Lower lobe of right lung (tissue), 2 donors: Measurements from ENCODE around the gene CEP120. TPM values are rescaled to one million over a fixed set of nuclear protein-coding genes. Genes with fewer than 3 reads are reported as not detected.
"Not testable (repeated sequence)": the region's sequence is repeated elsewhere in the genome, so short reads cannot be mapped to it uniquely, and the experiment has no call there.

Experiments
- ATAC-seq, 2 donors: fragments of 200-7000 bp; cut with Tn5 transposase; one replicate each; pipeline ENCODE4 v1.9.1; 2020 to 2022; ENCODE audit warnings: mild to moderate bottlenecking in 2 of 2, moderate library complexity in 2 of 2
- DNase-seq: peaks from one replicate; pipeline ENCODE4 v3.0.0-alpha.2; 2020
- H3K27ac ChIP-seq: fragments of 200-600 bp; one replicate; pipeline ENCODE4 v1.8.0; 2022
- H3K27me3 ChIP-seq: fragments of 200-600 bp; one replicate; pipeline ENCODE4 v1.8.0; 2022; ENCODE audit warnings: low read depth
- H3K36me3 ChIP-seq: fragments of 200-600 bp; one replicate; pipeline ENCODE4 v1.8.0; 2022; ENCODE audit warnings: mild to moderate bottlenecking
- H3K4me1 ChIP-seq: fragments of 200-600 bp; one replicate; pipeline ENCODE4 v1.8.0; 2022
- H3K4me3 ChIP-seq: fragments of 200-600 bp; one replicate; pipeline ENCODE4 v1.8.0; 2022; ENCODE audit warnings: mild to moderate bottlenecking
- H3K9me3 ChIP-seq: fragments of 200-600 bp; one replicate; pipeline ENCODE4 v1.8.0; 2022
- CTCF ChIP-seq: fragments of 200-600 bp; IDR thresholded peaks from one replicate; pipeline ENCODE4 v1.8.0; 2022; ENCODE audit warnings: antibody characterized with exemption, mild to moderate bottlenecking
- intact Hi-C: fragments of 100-400 bp; cut with DNase I; formaldehyde crosslinking; loops from one replicate; pipeline ENCODE4 v1.11.0; 2022
- total RNA-seq: library from RNA; stranded (reverse); fragmentation: NEBNext Ultra II Directional; extraction: Animal tissue kit (Norgen Biotek cat#: 25700); gene quantifications from one replicate; pipeline ENCODE4 v1.2.1, GENCODE V29; 2021
- donor health status: DM: no; HTN: yes; CAD: no; lungs with severe emphysema.

The CEP120 gene
- total RNA-seq, 1 donor from 2014 or later: 22.3 TPM

GRCh38 chr5:123422433-123423277 is 548 bp downstream of the CEP120 start:
- intact Hi-C loops: no loop called here
- peak; percentile 36 to 49 for ATAC-seq
- Histone ChIP-seq H3K27ac (peak overlapping the region; percentile 94), H3K9me3 (no peaks in the 10 kb centered on the region), H3K4me1 (peaks cover 17% of the 10 kb centered on the region), H3K27me3 (no peaks in the 10 kb centered on the region), H3K36me3 (no peaks in the 10 kb centered on the region), H3K4me3 (peak overlapping the region; percentile 87)
- TF ChIP-seq CTCF: no peak
- no peak for DNase-seq

- intact Hi-C loops: no loop called here
- H3K27me3 ChIP-seq: no peaks in the 10 kb centered on the region
- DNase-seq: no peak
- ATAC-seq: no peak
- H3K4me1 ChIP-seq: peaks cover 17% of the 10 kb centered on the region
- peak overlapping the region; percentile 87 for H3K4me3 ChIP-seq
- TF ChIP-seq CTCF: no peak
- no peaks in the 10 kb centered on the region for H3K9me3 ChIP-seq
- peaks cover 8% of the 10 kb centered on the region for H3K36me3 ChIP-seq
- H3K27ac ChIP-seq: no peak overlapping the region
These were observed 1.4 kb downstream of the CEP120 start for GRCh38 chr5:123421773-123422172.

- H3K36me3 ChIP-seq: peaks cover 66% of the 10 kb centered on the region
- no peaks in the 10 kb centered on the region for H3K27me3 ChIP-seq
- ATAC-seq (no peak), DNase-seq (no peak)
- intact Hi-C loops: no loop called here
- H3K9me3 ChIP-seq: no peaks in the 10 kb centered on the region
- no peak for TF ChIP-seq CTCF
- H3K4me1 ChIP-seq: no peaks in the 10 kb centered on the region
- no peak overlapping the region for H3K27ac ChIP-seq
- no peak overlapping the region for H3K4me3 ChIP-seq
These were observed 8.2 kb downstream of the CEP120 start for GRCh38 chr5:123414974-123415373.

GRCh38 chr5:123412206-123412605 is 11.0 kb downstream of the CEP120 start:
- H3K9me3 ChIP-seq: no peaks in the 10 kb centered on the region
- intact Hi-C loops: no loop called here
- TF ChIP-seq CTCF: no peak
- ATAC-seq (no peak), DNase-seq (no peak)
- H3K27me3 ChIP-seq: no peaks in the 10 kb centered on the region
- no peaks in the 10 kb centered on the region for H3K4me1 ChIP-seq
- no peak overlapping the region for H3K27ac ChIP-seq
- no peak overlapping the region for H3K4me3 ChIP-seq
- H3K36me3 ChIP-seq: peaks cover 80% of the 10 kb centered on the region

- H3K36me3 ChIP-seq: peaks cover 55% of the 10 kb centered on the region
- H3K4me1 ChIP-seq, H3K27ac ChIP-seq, H3K27me3 ChIP-seq, ATAC-seq, intact Hi-C loops, H3K9me3 ChIP-seq, H3K4me3 ChIP-seq, DNase-seq: not testable (repeated sequence)
These were observed 21.2 kb downstream of the CEP120 start for GRCh38 chr5:123401999-123402398.

- Histone ChIP-seq H3K27ac (no peak overlapping the region), H3K36me3 (peaks cover 62% of the 10 kb centered on the region), H3K4me1 (no peaks in the 10 kb centered on the region), H3K9me3 (no peaks in the 10 kb centered on the region), H3K27me3 (no peaks in the 10 kb centered on the region), H3K4me3 (no peak overlapping the region)
- ATAC-seq: no peak
- intact Hi-C loops: no loop called here
- TF ChIP-seq CTCF: no peak
- no peak for DNase-seq
These were observed 21.9 kb downstream of the CEP120 start for GRCh38 chr5:123401320-123401719.

- H3K36me3 ChIP-seq: peaks cover 66% of the 10 kb centered on the region
- H3K27me3 ChIP-seq, intact Hi-C loops, H3K4me1 ChIP-seq, H3K27ac ChIP-seq, H3K4me3 ChIP-seq, H3K9me3 ChIP-seq, ATAC-seq, DNase-seq: not testable (repeated sequence)
These were observed 22.3 kb downstream of the CEP120 start for GRCh38 chr5:123400870-123401291.
